ENCODE measurements around the gene DNAH2.

GRCh38 chr17:7849751-7850504 is 132.4 kb downstream of the DNAH2 start:
- TF ChIP-seq ZNF830 (tag by site-specific recombination; IDR thresholded peaks at IDR 0.05; ENCODE audit: low read depth) (no peak), ZNF561 (tag by site-specific recombination; IDR thresholded peaks at IDR 0.05; ENCODE audit: borderline replicate concordance) (no peak), PRDM10 (tag by site-specific recombination; IDR thresholded peaks at IDR 0.05) (no peak), ZNF121 (tag by site-specific recombination; IDR thresholded peaks at IDR 0.05) (no peak), CTCF (tag by site-specific recombination; IDR thresholded peaks at IDR 0.05) (no peak), ZNF280D (tag by site-specific recombination; IDR thresholded peaks at IDR 0.05) (no peak), ZFP69B (tag by site-specific recombination; IDR thresholded peaks at IDR 0.05) (no peak), YY1 (tag by site-specific recombination; IDR thresholded peaks at IDR 0.05) (no peak), SP2 (tag by site-specific recombination; IDR thresholded peaks at IDR 0.05) (no peak), SETDB1 (IDR thresholded peaks at IDR 0.05; ENCODE audit: insufficient read length, low read length) (no peak), ZNF350 (tag by site-specific recombination; IDR thresholded peaks at IDR 0.05) (no peak), SP3 (tag by site-specific recombination; IDR thresholded peaks at IDR 0.05) (no peak)

Measured in HEK293 (cell line).